ENCODE measurements around the gene LZTR1. TPM values are rescaled to one million over a fixed set of nuclear protein-coding genes. Genes with fewer than 3 reads are reported as not detected.

LZTR1 gene
- total and polyA plus RNA-seq, 2 donors (not counting 3 experiments of a cell fraction or from before 2014, with no cell fraction given): 56.6 to 86.8 TPM

DNA sequence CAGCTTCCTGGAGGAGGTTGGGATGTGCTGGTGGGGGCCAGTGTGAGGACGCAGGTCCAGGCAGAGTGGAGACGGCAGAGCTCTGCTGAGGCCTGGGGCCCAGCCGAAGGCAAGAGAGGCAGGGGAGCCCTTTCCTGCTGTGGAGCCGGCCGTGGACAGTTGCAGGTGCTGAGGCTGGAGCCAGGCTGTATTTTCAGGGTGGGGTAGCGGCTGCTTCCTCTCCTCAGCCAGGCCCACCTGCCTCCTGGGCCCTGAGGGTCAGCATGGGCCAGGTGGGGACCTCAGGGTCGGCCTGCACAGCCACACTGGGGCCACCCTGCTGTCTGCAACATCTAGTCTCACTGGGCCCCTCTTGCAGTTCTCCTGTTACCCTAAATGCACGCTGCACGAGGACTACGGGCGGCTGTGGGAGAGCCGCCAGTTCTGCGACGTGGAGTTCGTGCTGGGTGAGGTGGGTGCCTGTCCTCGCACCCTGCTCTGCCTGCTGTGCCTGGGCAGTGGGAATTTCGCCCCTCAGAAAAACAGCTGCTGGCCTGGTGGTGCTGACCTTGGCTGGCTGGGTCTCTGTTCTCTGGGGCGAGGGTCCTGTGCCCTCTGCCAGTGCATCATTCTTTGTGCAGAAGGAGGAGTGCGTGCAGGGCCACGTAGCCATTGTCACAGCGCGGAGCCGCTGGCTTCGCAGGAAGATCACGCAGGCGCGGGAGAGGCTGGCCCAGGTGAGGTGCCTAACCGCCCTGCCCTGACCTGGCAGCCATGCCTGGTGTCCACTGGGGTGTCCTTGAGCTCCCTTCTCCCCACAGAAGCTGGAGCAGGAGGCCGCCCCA is 11.4 kb downstream of the LZTR1 start:
- Histone ChIP-seq H3K4me1 (ENCODE audit: control insufficient read depth, extremely low read depth, insufficient read depth, low read length) (no peaks in the 10 kb centered on the region), H3K36me3 (ENCODE audit: control insufficient read depth in 2 of 2, extremely low read depth in 1 of 2, insufficient read depth in 2 of 2, low read length in 2 of 2) (peaks cover 5 to 36% of the 10 kb centered on the region in 2 experiments), H3K79me2 (ENCODE audit: control insufficient read depth, insufficient read depth, low read length) (no peaks in the 10 kb centered on the region), H4K20me1 (replicated peaks; ENCODE audit: control insufficient read depth, extremely low read depth, insufficient read depth, low read length) (no peaks in the 10 kb centered on the region), H3K4me3 (replicated peaks in 1 of 3; ENCODE audit: insufficient read depth in 1 of 3, low read depth in 1 of 3, low read length in 3 of 3) (no peak overlapping the region), H2AFZ (ENCODE audit: low read depth, low read length) (no peak overlapping the region), H3K9me1 (replicated peaks; ENCODE audit: control insufficient read depth, extremely low read depth, insufficient read depth, low read length) (no peaks in the 10 kb centered on the region), H3K4me2 (ENCODE audit: insufficient read depth, low read length) (no peak overlapping the region), H3K27ac (ENCODE audit: insufficient read depth, low read depth, low read length) (no peak overlapping the region), H3K27me3 (ENCODE audit: control insufficient read depth in 2 of 2, insufficient read depth in 2 of 2, low read length in 2 of 2) (no peaks in the 10 kb centered on the region), H3K9me3 (replicated peaks; ENCODE audit: control insufficient read depth, insufficient read depth, low read length) (no peaks in the 10 kb centered on the region), H3K9ac (replicated peaks; ENCODE audit: extremely low read depth, insufficient read depth, low read length) (no peak overlapping the region)
- DNase-seq (ENCODE audit: low read depth, low spot score): no peak
- POLR2A ChIA-PET: no interaction called here
- intact Hi-C loops (cut with micrococcal nuclease) (no loop called here), dilution Hi-C loops (cut with MboI; ENCODE audit: extremely low pct_ligation_motif_present, low sequenced_read_pairs) (no loop called here)
- CTCF ChIA-PET: interaction anchor here (2.3 kb wide), 1 partner anchor 11 kb away, joined by 5 read pairs; the partner anchor contains the start of gene LZTR1
- FAIRE-seq: no peak
- TF ChIP-seq, protein P1, sequence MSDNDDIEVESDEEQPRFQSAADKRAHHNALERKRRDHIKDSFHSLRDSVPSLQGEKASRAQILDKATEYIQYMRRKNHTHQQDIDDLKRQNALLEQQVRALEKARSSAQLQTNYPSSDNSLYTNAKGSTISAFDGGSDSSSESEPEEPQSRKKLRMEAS (IDR thresholded peaks at IDR 0.05; ENCODE audit: insufficient read depth, insufficient read length): no peak
- TF ChIP-seq GATA2 (IDR thresholded peaks at IDR 0.05; ENCODE audit: insufficient read depth, insufficient read length, low read depth, low read length) (no peak), JUN (IDR thresholded peaks at IDR 0.05; ENCODE audit: borderline replicate concordance, insufficient read depth, insufficient read length, low read depth) (no peak), FOS (IDR thresholded peaks at IDR 0.05; ENCODE audit: borderline replicate concordance, insufficient read depth, low read length) (no peak), POLR2A (IDR thresholded peaks at IDR 0.05; ENCODE audit: low read depth, low read length) (no peak), MYC (IDR thresholded peaks at IDR 0.05; ENCODE audit: low read depth, low read length) (no peak), EZH2 (IDR thresholded peaks at IDR 0.05; ENCODE audit: borderline replicate concordance, low read depth, low read length, severe bottlenecking) (no peak), POLR2AphosphoS5 (IDR thresholded peaks at IDR 0.05; ENCODE audit: insufficient read depth, low read depth, low read length) (no peak)
- TF ChIP-seq, protein P2, sequence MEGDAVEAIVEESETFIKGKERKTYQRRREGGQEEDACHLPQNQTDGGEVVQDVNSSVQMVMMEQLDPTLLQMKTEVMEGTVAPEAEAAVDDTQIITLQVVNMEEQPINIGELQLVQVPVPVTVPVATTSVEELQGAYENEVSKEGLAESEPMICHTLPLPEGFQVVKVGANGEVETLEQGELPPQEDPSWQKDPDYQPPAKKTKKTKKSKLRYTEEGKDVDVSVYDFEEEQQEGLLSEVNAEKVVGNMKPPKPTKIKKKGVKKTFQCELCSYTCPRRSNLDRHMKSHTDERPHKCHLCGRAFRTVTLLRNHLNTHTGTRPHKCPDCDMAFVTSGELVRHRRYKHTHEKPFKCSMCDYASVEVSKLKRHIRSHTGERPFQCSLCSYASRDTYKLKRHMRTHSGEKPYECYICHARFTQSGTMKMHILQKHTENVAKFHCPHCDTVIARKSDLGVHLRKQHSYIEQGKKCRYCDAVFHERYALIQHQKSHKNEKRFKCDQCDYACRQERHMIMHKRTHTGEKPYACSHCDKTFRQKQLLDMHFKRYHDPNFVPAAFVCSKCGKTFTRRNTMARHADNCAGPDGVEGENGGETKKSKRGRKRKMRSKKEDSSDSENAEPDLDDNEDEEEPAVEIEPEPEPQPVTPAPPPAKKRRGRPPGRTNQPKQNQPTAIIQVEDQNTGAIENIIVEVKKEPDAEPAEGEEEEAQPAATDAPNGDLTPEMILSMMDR (IDR thresholded peaks at IDR 0.05; ENCODE audit: extremely low read depth in 1 of 2, insufficient read depth in 1 of 2, low read depth in 1 of 2, low read length in 2 of 2): no peak
- BruUV-seq (replicated peaks): no TSS peak

All from endothelial cell of umbilical vein (primary cell).